IMR-90 (cell line): ENCODE data around the gene POLR3B. TPM values are rescaled to one million over a fixed set of nuclear protein-coding genes. Genes with fewer than 3 reads are reported as not detected.

Source experiments
- ATAC-seq: fragments of 200-7000 bp; cut with Tn5 transposase; 2 replicates; pipeline ENCODE4 v1.9.1; 2020; ENCODE audit warnings: low read depth, mild to moderate bottlenecking, moderate library complexity
- BruUV-seq: library from RNA; stranded (reverse); fragments of 400-500 nt; replicated peaks from 2 replicates; lab custom pipeline; 2021; lab: Mats Ljungman, UMichigan
- CTCF ChIA-PET: fragments of 300-600 bp; formaldehyde crosslinking; extraction: SDS; loops from one replicate; lab custom pipeline; 2021; ENCODE audit warnings: antibody characterized with exemption; lab: Yijun Ruan, JAX
- POLR2A ChIA-PET: fragments of 300-600 bp; sonication (Branson Sonifier 250); formaldehyde crosslinking; loops from one replicate; lab custom pipeline; 2022; ENCODE audit warnings: antibody characterized with exemption; ENCODE audit not compliant: unreplicated experiment; lab: Charles Lee
- DNase-seq: peaks from one replicate; pipeline ENCODE4 v3.0.0; 2013
- H2AFZ ChIP-seq: replicated peaks from 2 replicates; pipeline ENCODE3; 2013; ENCODE audit warnings: low read length, mild to moderate bottlenecking; ENCODE audit not compliant: poor library complexity
- H2AK5ac ChIP-seq: 2 replicates; pipeline ENCODE4 v1.6.1; 2013; ENCODE audit warnings: low read depth, low read length, inconsistent platforms
- H2AK9ac ChIP-seq: replicated peaks from 2 replicates; pipeline ENCODE3; 2013; ENCODE audit warnings: mild to moderate bottlenecking, low read depth, low read length, moderate library complexity; ENCODE audit not compliant: poor library complexity
- H2BK120ac ChIP-seq: 2 replicates; pipeline ENCODE4 v1.6.1; 2013; ENCODE audit warnings: low read depth, low read length, inconsistent platforms
- H2BK15ac ChIP-seq: 3 replicates; pipeline ENCODE4 v1.6.1; 2013; ENCODE audit warnings: low read depth, low read length, inconsistent platforms
- H2BK20ac ChIP-seq: 2 replicates; pipeline ENCODE4 v1.6.1; 2013; ENCODE audit warnings: low read depth, mild to moderate bottlenecking, inconsistent platforms, low read length, moderate library complexity
- H2BK5ac ChIP-seq: 2 replicates; pipeline ENCODE4 v1.6.1; 2013; ENCODE audit warnings: mild to moderate bottlenecking, low read depth, low read length, inconsistent platforms; ENCODE audit not compliant: poor library complexity, severe bottlenecking
- H3K14ac ChIP-seq: replicated peaks from 2 replicates; pipeline ENCODE4 v1.6.1; 2013; ENCODE audit warnings: low read depth, low read length, inconsistent platforms
- H3K18ac ChIP-seq: 2 replicates; pipeline ENCODE4 v1.6.1; 2013; ENCODE audit warnings: low read depth, low read length, control low read depth
- H3K23ac ChIP-seq: 2 replicates; pipeline ENCODE4 v1.6.1; 2013; ENCODE audit warnings: low read depth, low read length, inconsistent platforms
- H3K27ac ChIP-seq: 2 replicates; pipeline ENCODE4 v1.5.1; 2013; ENCODE audit warnings: mild to moderate bottlenecking, control low read depth, low read length; ENCODE audit not compliant: insufficient read depth
- H3K27me3 ChIP-seq: 2 replicates; pipeline ENCODE4 v1.6.1; 2013; ENCODE audit warnings: low read length; ENCODE audit not compliant: control insufficient read depth, insufficient read depth
- H3K36me3 ChIP-seq: 2 replicates; pipeline ENCODE4 v1.6.1; 2013; ENCODE audit warnings: low read length, mixed read lengths; ENCODE audit not compliant: control insufficient read depth, insufficient read depth
- H3K4ac ChIP-seq: 2 replicates; pipeline ENCODE4 v1.6.1; 2013; ENCODE audit warnings: low read depth, low read length, inconsistent platforms
- H3K4me1 ChIP-seq: 2 replicates; pipeline ENCODE4 v1.6.1; 2013; ENCODE audit warnings: low read length, mixed read lengths; ENCODE audit not compliant: control insufficient read depth, insufficient read depth
- H3K4me2 ChIP-seq: 2 replicates; pipeline ENCODE4 v1.6.1; 2013; ENCODE audit warnings: low read depth, mild to moderate bottlenecking, control low read depth, low read length, moderate library complexity
- H3K4me3 ChIP-seq: 2 replicates; pipeline ENCODE4 v1.5.1; 2013; ENCODE audit warnings: low read depth, mild to moderate bottlenecking, control low read depth, low read length, moderate library complexity; ENCODE audit not compliant: insufficient read depth
- H3K56ac ChIP-seq: 2 replicates; pipeline ENCODE4 v1.6.1; 2013; ENCODE audit warnings: low read length, inconsistent platforms; ENCODE audit not compliant: insufficient read depth; ENCODE audit errors: extremely low read depth
- H3K79me1 ChIP-seq, 2 experiments: 2 replicates each; pipeline ENCODE4 v1.6.1; 2013; ENCODE audit warnings: low read length in 2 of 2, inconsistent platforms in 1 of 2, low read depth in 1 of 2
- H3K9ac ChIP-seq: 2 replicates; pipeline ENCODE4 v1.6.1; 2013; ENCODE audit warnings: low read depth, low read length, control low read depth
- H3K9me1 ChIP-seq: 2 replicates; pipeline ENCODE4 v1.6.1; 2013; ENCODE audit warnings: low read length, inconsistent platforms; ENCODE audit not compliant: insufficient read depth
- H3K9me3 ChIP-seq: 2 replicates; pipeline ENCODE4 v1.6.1; 2013; ENCODE audit warnings: low read length; ENCODE audit not compliant: control insufficient read depth, insufficient read depth
- H4K20me1 ChIP-seq: 2 replicates; pipeline ENCODE4 v1.6.1; 2013; ENCODE audit warnings: low read length, inconsistent platforms; ENCODE audit not compliant: insufficient read depth
- H4K5ac ChIP-seq: 2 replicates; pipeline ENCODE4 v1.6.1; 2013; ENCODE audit warnings: mild to moderate bottlenecking, low read depth, low read length, control low read depth
- H4K8ac ChIP-seq, 2 experiments: 2 replicates each; pipeline ENCODE4 v1.6.1; 2013; ENCODE audit warnings: low read depth in 2 of 2, low read length in 2 of 2, control low read depth in 1 of 2, inconsistent platforms in 1 of 2
- H4K91ac ChIP-seq: 2 replicates; pipeline ENCODE4 v1.6.1; 2013; ENCODE audit warnings: low read depth, low read length, inconsistent platforms; ENCODE audit not compliant: insufficient read depth
- BHLHE40 ChIP-seq: fragments of 150-350 bp; IDR thresholded peaks from 2 replicates; pipeline ENCODE4 v1.6.1; 2016; ENCODE audit warnings: mild to moderate bottlenecking, low read depth, low read length
- CEBPB ChIP-seq: IDR thresholded peaks from 2 replicates; pipeline ENCODE4 v1.6.1; 2012; ENCODE audit warnings: low read depth, low read length, improper control_type of control experiment
- CHD1 ChIP-seq: IDR thresholded peaks from 2 replicates; pipeline ENCODE4 v1.6.1; 2012; ENCODE audit warnings: low read depth, low read length, improper control_type of control experiment
- ELK1 ChIP-seq: fragments of 150-350 bp; IDR thresholded peaks from 2 replicates; pipeline ENCODE4 v1.6.1; 2016; ENCODE audit warnings: low read depth, mild to moderate bottlenecking, low read length, moderate library complexity, borderline replicate concordance
- FOS ChIP-seq: fragments of 150-350 bp; IDR thresholded peaks from 2 replicates; pipeline ENCODE4 v1.6.1; 2016; ENCODE audit warnings: low read depth, low read length
- MAFK ChIP-seq: IDR thresholded peaks from 2 replicates; pipeline ENCODE4 v1.6.1; 2012; ENCODE audit warnings: low read depth, low read length, improper control_type of control experiment
- MAZ ChIP-seq: IDR thresholded peaks from 2 replicates; pipeline ENCODE4 v1.6.1; 2012; ENCODE audit warnings: low read depth, mild to moderate bottlenecking, low read length, improper control_type of control experiment, moderate library complexity, borderline replicate concordance
- MXI1 ChIP-seq: IDR thresholded peaks from 2 replicates; pipeline ENCODE4 v1.6.1; 2012; ENCODE audit warnings: low read depth, mild to moderate bottlenecking, low read length, moderate library complexity, borderline replicate concordance
- NFE2L2 ChIP-seq: fragments of 150-350 bp; IDR thresholded peaks from 2 replicates; pipeline ENCODE4 v1.6.1; 2016; ENCODE audit warnings: low read depth, mild to moderate bottlenecking, low read length
- POLR2A ChIP-seq: IDR thresholded peaks from 2 replicates; pipeline ENCODE4 v1.6.1; 2012; ENCODE audit warnings: mild to moderate bottlenecking, low read depth, low read length
- RAD21 ChIP-seq: IDR thresholded peaks from 2 replicates; pipeline ENCODE4 v1.6.1; 2012; ENCODE audit warnings: low read length, improper control_type of control experiment
- RCOR1 ChIP-seq: IDR thresholded peaks from 2 replicates; pipeline ENCODE4 v1.6.1; 2012; ENCODE audit warnings: mild to moderate bottlenecking, low read length, improper control_type of control experiment; ENCODE audit not compliant: insufficient replicate concordance
- RFX5 ChIP-seq: IDR thresholded peaks from 2 replicates; pipeline ENCODE4 v1.8.0; 2012; ENCODE audit warnings: low read depth, mild to moderate bottlenecking, low read length, moderate library complexity
- SMC3 ChIP-seq: fragments of 150-350 bp; IDR thresholded peaks from 2 replicates; pipeline ENCODE4 v1.6.1; 2016; ENCODE audit warnings: low read depth, mild to moderate bottlenecking, antibody characterized with exemption, low read length, moderate library complexity
- WGBS, 2 experiments: methylation state at CpG; one replicate each; pipeline versions ENCODE4 v1.1.5 to v1.1.7; 2013; ENCODE audit warnings: missing lambda C conversion rate in 2 of 2; ENCODE audit not compliant: insufficient read length in 1 of 2; ENCODE audit errors: extremely low coverage in 2 of 2; 5-methylcytosine and 5-hydroxymethylcytosine counted together
- dilution Hi-C: fragments of 300-500 bp; cut with HindIII; formaldehyde crosslinking; loops from one replicate; pipeline ENCODE4 v1.14.3; 2018; ENCODE audit warnings: low sequenced_read_pairs; ENCODE audit not compliant: unreplicated experiment
- in situ Hi-C: fragments of 300-500 bp; cut with MboI; formaldehyde crosslinking; loops from 3 replicates; pipeline ENCODE4 v1.14.3; 2019; ENCODE audit warnings: low sequenced_read_pairs, inconsistent platforms, mixed read lengths
- intact Hi-C: fragments of 100-400 bp; cut with micrococcal nuclease; formaldehyde crosslinking; loops from 2 replicates; pipeline ENCODE4 v1.10.0; 2022
- polyA plus RNA-seq, 3 experiments: library from polyadenylated mRNA; depleted of rRNA; stranded (reverse); fragments of >200 nt; gene quantifications; 2 replicates each; pipeline ENCODE4 v1.2.3, GENCODE V29; 2012; ENCODE audit warnings: low replicate concordance in 1 of 3
- total RNA-seq: library from RNA; depleted of rRNA; stranded (reverse); fragments of >200 nt; gene quantifications from 2 replicates; pipeline ENCODE4 v1.2.3, GENCODE V29; 2012
- TF ChIP-seq, protein P1 (sequence below): fragments of 150-350 bp; IDR thresholded peaks from 2 replicates; pipeline ENCODE4 v1.6.1; 2017; ENCODE audit warnings: mild to moderate bottlenecking, antibody characterized with exemption, low read length, low read depth
- TF ChIP-seq, protein P2 (sequence below): conservative IDR thresholded peaks from 2 replicates; pipeline ENCODE4 v1.5.1; 2012; ENCODE audit warnings: mild to moderate bottlenecking, low read depth, low read length, improper control_type of control experiment

The POLR3B gene
- total and polyA plus RNA-seq, 2 of the 4 experiments (the other 2 are of a cell fraction): 6.9 to 15.4 TPM

DNA sequence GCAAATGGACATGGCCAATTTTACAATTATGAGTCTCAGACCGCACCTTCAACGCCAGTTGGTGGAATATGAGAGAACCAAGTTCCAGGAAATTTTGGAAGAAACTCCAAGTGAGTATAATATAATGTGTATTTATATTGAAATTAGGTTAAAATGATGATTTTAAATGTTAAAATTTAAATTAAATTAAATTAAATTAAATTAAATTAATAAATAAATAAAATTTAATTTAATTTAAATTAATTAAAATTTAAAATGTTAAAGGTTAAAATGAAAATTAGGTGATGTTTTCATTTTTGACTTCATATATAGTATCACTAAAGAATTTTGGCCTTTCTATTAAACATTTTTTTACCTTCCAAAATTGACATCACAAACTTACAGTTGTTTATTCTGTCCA lies 34.0 kb upstream of the POLR3B start:
- Histone ChIP-seq H3K9me1 (no peaks in the 10 kb centered on the region; the same call in 1 of the 2 replicates), H4K5ac (no peak overlapping the region), H3K4me1 (no peaks in the 10 kb centered on the region), H3K14ac (no peak overlapping the region), H3K56ac (no peak overlapping the region), H2AK5ac (no peak overlapping the region), H3K4me3 (no peak overlapping the region), H2AFZ (no peak overlapping the region), H2BK15ac (no peak overlapping the region), H2AK9ac (no peak overlapping the region), H3K79me1 (no peaks in the 10 kb centered on the region), H3K9me3 (no peaks in the 10 kb centered on the region), H3K23ac (no peak overlapping the region), H4K8ac (no peak overlapping the region), H3K27me3 (no peaks in the 10 kb centered on the region), H2BK120ac (no peak overlapping the region), H2BK5ac (no peak overlapping the region), H4K20me1 (no peaks in the 10 kb centered on the region), H4K91ac (no peak overlapping the region), H3K9ac (no peak overlapping the region), H3K36me3 (peaks cover 33% of the 10 kb centered on the region), H3K27ac (no peak overlapping the region), H3K4me2 (no peak overlapping the region), H3K18ac (no peak overlapping the region), H3K4ac (no peak overlapping the region), H2BK20ac (no peak overlapping the region)
- intact Hi-C loops (no loop called here), in situ Hi-C loops (no loop called here), dilution Hi-C loops (no loop called here)
- ATAC-seq (no peak), DNase-seq (no peak)
- ChIA-PET CTCF (no interaction called here), POLR2A (no interaction called here)
- no CpG with 5 or more reads among the region's 2 CpGs for WGBS, 2 experiments
- BruUV-seq: no TSS peak
- no peak for TF ChIP-seq CHD1
- no peak for TF ChIP-seq RFX5
- TF ChIP-seq, protein P1, sequence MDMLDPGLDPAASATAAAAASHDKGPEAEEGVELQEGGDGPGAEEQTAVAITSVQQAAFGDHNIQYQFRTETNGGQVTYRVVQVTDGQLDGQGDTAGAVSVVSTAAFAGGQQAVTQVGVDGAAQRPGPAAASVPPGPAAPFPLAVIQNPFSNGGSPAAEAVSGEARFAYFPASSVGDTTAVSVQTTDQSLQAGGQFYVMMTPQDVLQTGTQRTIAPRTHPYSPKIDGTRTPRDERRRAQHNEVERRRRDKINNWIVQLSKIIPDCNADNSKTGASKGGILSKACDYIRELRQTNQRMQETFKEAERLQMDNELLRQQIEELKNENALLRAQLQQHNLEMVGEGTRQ: no peak
- TF ChIP-seq SMC3: no peak
- TF ChIP-seq MXI1: no peak
- TF ChIP-seq NFE2L2: no peak
- no peak for TF ChIP-seq CEBPB
- TF ChIP-seq RCOR1: no peak
- no peak for TF ChIP-seq MAFK
- TF ChIP-seq RAD21: no peak
- TF ChIP-seq FOS: no peak
- TF ChIP-seq MAZ: no peak
- no peak for TF ChIP-seq POLR2A
- TF ChIP-seq ELK1: no peak
- TF ChIP-seq, protein P2, sequence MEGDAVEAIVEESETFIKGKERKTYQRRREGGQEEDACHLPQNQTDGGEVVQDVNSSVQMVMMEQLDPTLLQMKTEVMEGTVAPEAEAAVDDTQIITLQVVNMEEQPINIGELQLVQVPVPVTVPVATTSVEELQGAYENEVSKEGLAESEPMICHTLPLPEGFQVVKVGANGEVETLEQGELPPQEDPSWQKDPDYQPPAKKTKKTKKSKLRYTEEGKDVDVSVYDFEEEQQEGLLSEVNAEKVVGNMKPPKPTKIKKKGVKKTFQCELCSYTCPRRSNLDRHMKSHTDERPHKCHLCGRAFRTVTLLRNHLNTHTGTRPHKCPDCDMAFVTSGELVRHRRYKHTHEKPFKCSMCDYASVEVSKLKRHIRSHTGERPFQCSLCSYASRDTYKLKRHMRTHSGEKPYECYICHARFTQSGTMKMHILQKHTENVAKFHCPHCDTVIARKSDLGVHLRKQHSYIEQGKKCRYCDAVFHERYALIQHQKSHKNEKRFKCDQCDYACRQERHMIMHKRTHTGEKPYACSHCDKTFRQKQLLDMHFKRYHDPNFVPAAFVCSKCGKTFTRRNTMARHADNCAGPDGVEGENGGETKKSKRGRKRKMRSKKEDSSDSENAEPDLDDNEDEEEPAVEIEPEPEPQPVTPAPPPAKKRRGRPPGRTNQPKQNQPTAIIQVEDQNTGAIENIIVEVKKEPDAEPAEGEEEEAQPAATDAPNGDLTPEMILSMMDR: no peak
- TF ChIP-seq BHLHE40: no peak
